ENCODE results near the gene TSPAN31. TPM values are rescaled to one million over a fixed set of nuclear protein-coding genes. Genes with fewer than 3 reads are reported as not detected.

TSPAN31 gene
- total and polyA plus RNA-seq, 2 of the 8 experiments (the other 6 are each of a cell fraction or from before 2014, with no cell fraction given), result 15.8 to 31.4 TPM

DNA sequence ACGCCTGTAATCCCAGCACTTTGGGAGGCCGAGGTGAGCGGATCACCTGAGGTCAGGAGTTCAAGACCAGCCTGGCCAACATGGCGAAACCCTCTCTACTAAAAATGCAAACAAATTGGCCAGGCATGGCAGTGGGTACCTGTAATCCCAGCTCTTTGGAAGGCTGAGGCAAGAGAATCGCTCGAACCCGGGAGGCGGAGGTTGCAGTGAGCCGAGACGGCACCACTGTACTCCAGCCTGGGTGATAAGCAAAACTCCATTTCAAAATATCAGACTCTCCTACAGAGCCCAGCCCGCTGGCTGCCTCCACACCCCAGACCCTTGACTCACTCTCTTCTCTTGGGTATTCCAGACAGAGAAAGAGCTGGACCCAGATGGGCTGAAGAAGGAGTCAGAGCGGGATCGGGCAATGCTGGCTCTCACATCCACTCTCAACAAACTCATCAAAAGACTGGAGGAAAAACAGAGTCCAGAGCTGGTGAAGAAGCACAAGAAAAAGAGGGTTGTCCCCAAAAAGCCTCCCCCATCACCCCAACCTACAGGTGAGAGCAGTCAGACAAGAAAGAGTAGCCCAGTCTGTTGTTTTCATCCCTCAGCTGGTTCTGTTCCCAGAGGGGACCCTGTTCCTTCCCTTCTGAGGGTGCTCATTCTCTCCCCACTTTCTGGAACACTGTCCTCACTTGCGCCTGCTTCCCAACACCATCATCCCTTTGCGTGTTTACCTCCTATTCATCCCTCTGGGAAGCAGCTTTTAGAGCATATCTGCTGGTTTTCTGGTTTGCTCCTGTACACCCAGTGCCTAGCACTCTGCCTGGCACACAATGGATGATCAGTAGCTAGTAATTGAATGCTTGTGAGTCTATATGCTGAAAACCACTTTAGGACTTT lies 26.0 kb upstream of the TSPAN31 start:
- POLR2A ChIA-PET (ENCODE audit: partially characterized antibody), result interaction anchor here (0.6 to 1.4 kb wide), 4 partner anchors 8 to 74 kb away, joined by 3 read pairs; no protein-coding TSS in a partner anchor
- 88% methylated on average over 15 of the region's 15 CpGs; no CpG with 5 or more reads in 1 of the 2 experiments for WGBS, 2 experiments (ENCODE audit: extremely low coverage in 1 of 2, insufficient coverage in 1 of 2, insufficient read length in 1 of 2, insufficient replicate concordance in 2 of 2, low coverage in 1 of 2, low lambda C conversion rate in 2 of 2, missing lambda C conversion rate in 1 of 2)
- TF ChIP-seq EGR1 (IDR thresholded peaks at IDR 0.05; ENCODE audit: borderline replicate concordance, low read depth, low read length) (no peak), BRCA1 (IDR thresholded peaks at IDR 0.05; ENCODE audit: low read depth, low read length) (no peak), MAFK (IDR thresholded peaks at IDR 0.05; ENCODE audit: low read depth, low read length) (no peak), BCL11A (IDR thresholded peaks at IDR 0.05; ENCODE audit: low read depth in 2 of 2, low read length in 2 of 2) (no peak), EP300 (IDR thresholded peaks at IDR 0.05; ENCODE audit: borderline replicate concordance in 1 of 2, low read depth in 2 of 2, low read length in 2 of 2) (no peak), FOSL1 (IDR thresholded peaks at IDR 0.05; ENCODE audit: insufficient read depth, low read depth, low read length) (no peak), ZNF274 (IDR thresholded peaks at IDR 0.05; ENCODE audit: borderline replicate concordance, extremely low read depth, low read length) (no peak), ASH2L (IDR thresholded peaks at IDR 0.05; ENCODE audit: low read length) (no peak)
- TF ChIP-seq, protein P1, sequence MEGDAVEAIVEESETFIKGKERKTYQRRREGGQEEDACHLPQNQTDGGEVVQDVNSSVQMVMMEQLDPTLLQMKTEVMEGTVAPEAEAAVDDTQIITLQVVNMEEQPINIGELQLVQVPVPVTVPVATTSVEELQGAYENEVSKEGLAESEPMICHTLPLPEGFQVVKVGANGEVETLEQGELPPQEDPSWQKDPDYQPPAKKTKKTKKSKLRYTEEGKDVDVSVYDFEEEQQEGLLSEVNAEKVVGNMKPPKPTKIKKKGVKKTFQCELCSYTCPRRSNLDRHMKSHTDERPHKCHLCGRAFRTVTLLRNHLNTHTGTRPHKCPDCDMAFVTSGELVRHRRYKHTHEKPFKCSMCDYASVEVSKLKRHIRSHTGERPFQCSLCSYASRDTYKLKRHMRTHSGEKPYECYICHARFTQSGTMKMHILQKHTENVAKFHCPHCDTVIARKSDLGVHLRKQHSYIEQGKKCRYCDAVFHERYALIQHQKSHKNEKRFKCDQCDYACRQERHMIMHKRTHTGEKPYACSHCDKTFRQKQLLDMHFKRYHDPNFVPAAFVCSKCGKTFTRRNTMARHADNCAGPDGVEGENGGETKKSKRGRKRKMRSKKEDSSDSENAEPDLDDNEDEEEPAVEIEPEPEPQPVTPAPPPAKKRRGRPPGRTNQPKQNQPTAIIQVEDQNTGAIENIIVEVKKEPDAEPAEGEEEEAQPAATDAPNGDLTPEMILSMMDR (IDR thresholded peaks at IDR 0.05; ENCODE audit: control extremely low read depth in 1 of 3, insufficient read depth in 1 of 3, low read depth in 1 of 3, low read length in 3 of 3), result no peak

More for the DNA sequence above, 26.0 kb upstream of the TSPAN31 start:
- Histone ChIP-seq H3K4me2 (ENCODE audit: insufficient read depth in 1 of 2, low read depth in 2 of 2, low read length in 2 of 2) (no peak overlapping the region), H3K27ac (ENCODE audit: low read depth, low read length) (no peak overlapping the region), H3K4me1 (replicated peaks in 1 of 4; ENCODE audit: control insufficient read depth in 3 of 4, insufficient read depth in 4 of 4, low read length in 3 of 4) (no peaks in the 10 kb centered on the region), H4K91ac (replicated peaks; ENCODE audit: insufficient read length, low read length) (no peak overlapping the region), H3K56ac (replicated peaks; ENCODE audit: insufficient read length, low read depth, low read length) (no peak overlapping the region), H3K23me2 (ENCODE audit: low read depth, low read length) (no peaks in the 10 kb centered on the region), H3K18ac (ENCODE audit: extremely low read depth, low read length) (no peak overlapping the region), H2BK12ac (ENCODE audit: low read depth, low read length) (no peak overlapping the region), H2BK20ac (ENCODE audit: low read length) (no peak overlapping the region), H2AFZ (ENCODE audit: low read length) (no peak overlapping the region), H3K23ac (ENCODE audit: insufficient read length) (no peak overlapping the region), H4K20me1 (replicated peaks in 1 of 2; ENCODE audit: control insufficient read depth in 1 of 2, insufficient read depth in 2 of 2, low read length in 2 of 2) (peaks cover 0 to 3% of the 10 kb centered on the region in 2 experiments), H3K79me1 (ENCODE audit: low read depth, low read length) (no peaks in the 10 kb centered on the region), H2AK5ac (ENCODE audit: low read depth, low read length) (no peak overlapping the region), H3K27me3 (replicated peaks in 1 of 4; ENCODE audit: control insufficient read depth in 3 of 4, extremely low read depth in 1 of 4, insufficient read depth in 3 of 4, low read length in 3 of 4) (peaks cover 0 to 4% (median 1%) of the 10 kb centered on the region in 4 experiments; a peak in 3 of 7 replicates), H3K36me3 (ENCODE audit: control insufficient read depth in 2 of 4, insufficient read depth in 4 of 4, low read length in 3 of 4) (peaks cover 0 to 22% (median 5%) of the 10 kb centered on the region in 4 experiments; a peak in 4 of 8 replicates), H3K9me3 (ENCODE audit: insufficient read depth in 2 of 2, low read depth in 1 of 2, low read length in 1 of 2) (no peaks in the 10 kb centered on the region), H2BK15ac (ENCODE audit: low read length) (no peak overlapping the region), H3K79me2 (ENCODE audit: control insufficient read depth in 1 of 2, insufficient read depth in 2 of 2, low read length in 2 of 2) (no peaks in the 10 kb centered on the region), H2BK5ac (ENCODE audit: low read depth, low read length) (no peak overlapping the region), H2BK120ac (replicated peaks; ENCODE audit: low read depth, low read length) (no peak overlapping the region), H3K4me3 (ENCODE audit: extremely low read depth in 1 of 4, insufficient read depth in 2 of 4, low read depth in 3 of 4, low read length in 4 of 4) (no peak overlapping the region), H3K14ac (ENCODE audit: insufficient read length) (no peak overlapping the region), H3K9ac (replicated peaks in 1 of 4; ENCODE audit: extremely low read depth in 1 of 4, low read depth in 3 of 4, low read length in 3 of 4) (no peak overlapping the region), H4K5ac (ENCODE audit: insufficient read length, low read depth, low read length) (no peak overlapping the region), H3K4ac (replicated peaks; ENCODE audit: insufficient read length, low read depth, low read length) (no peak overlapping the region), H4K8ac (ENCODE audit: extremely low read depth, insufficient read depth, low read length) (no peak overlapping the region)
- peak in 1 of 2 experiments; percentile 4 for DNase-seq (ENCODE audit: low read depth in 1 of 2, low spot score in 2 of 2)
- no peak for FAIRE-seq
- CTCF ChIA-PET (ENCODE audit: partially characterized antibody), result interaction anchor here (1.2 to 11.7 kb wide), 7 partner anchors 12 to 134 kb away, joined by 3 to 149 read pairs (median 4); partner anchors contain the start of genes AGAP2, B4GALNT1 and OS9

Data from H1 (cell line).